ENCODE measurements around the gene LRP1B.

Gene LRP1B

DNA sequence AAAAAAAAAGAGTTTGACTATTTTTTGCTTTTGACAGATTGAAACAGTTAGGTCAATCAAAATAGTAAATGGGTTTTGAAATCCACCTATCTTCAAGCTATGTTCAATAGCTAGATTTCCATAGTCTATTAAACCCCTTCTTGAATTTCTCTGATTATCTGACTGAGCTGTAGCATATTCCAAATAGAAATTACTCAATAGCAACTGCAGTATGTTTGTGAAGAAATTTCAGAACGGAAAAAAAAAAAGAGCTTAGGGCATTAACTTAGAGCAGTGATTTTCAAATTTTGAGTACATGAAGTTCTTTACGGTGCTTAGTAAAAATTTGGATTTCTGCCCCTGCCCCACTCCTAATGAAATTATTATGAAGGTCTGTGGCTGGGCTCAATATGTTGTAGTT is 432.3 kb downstream of the LRP1B start:
- FAIRE-seq, result no peak
- DNase-seq (ENCODE audit: low spot score), result no peak

DNA sequence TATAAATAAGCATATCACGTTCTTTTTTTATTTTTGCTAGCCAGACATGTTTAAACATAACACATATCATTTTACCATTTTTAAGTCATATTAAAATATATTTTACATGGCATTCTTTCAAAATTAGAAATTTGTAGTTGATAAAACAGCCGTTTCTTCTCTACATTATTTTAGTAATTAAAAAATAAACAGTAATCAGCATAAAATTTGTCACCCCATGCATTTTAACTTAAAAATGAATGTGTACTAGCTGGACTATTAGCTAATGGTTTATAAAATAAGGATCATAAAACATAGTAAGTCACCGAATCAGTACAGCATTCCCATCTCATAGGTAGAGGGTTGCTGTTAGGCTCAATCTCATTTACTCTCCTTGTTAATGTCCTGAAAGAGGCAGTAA is 433.8 kb downstream of the LRP1B start:
- no peak for FAIRE-seq
- DNase-seq (ENCODE audit: low spot score), result no peak

DNA sequence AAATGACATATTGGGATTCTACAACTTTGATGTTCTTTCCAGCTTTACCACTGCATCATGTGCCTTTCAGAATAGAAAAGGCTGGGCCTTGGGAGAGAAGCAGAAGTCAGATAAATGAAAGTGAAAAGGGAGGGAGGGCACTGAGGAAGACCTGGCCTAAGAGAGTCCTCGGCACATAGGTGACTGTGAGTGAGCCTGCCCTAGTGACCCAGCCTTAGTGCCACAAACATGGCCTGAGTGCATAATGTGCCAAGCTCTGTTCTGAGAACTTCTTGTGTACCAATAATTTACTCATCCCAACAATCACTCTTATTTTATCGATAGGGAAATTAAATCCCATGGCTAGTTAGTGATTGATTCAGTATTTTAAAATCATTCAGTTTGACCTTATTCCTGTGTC is 436.6 kb downstream of the LRP1B start:
- no peak for FAIRE-seq
- no peak for DNase-seq (ENCODE audit: low spot score)

GRCh38 chr2:141692829-141693228 is 438.0 kb downstream of the LRP1B start:
- DNase-seq (ENCODE audit: low spot score), result no peak
- no peak for FAIRE-seq

- DNase-seq (ENCODE audit: low spot score), result no peak
- no peak for FAIRE-seq
Observed at GRCh38 chr2:141676139-141676538, 454.7 kb downstream of the LRP1B start.

- DNase-seq (ENCODE audit: low spot score) (no peak), FAIRE-seq (no peak)
Observed at GRCh38 chr2:141666191-141666590, 464.6 kb downstream of the LRP1B start.

DNA sequence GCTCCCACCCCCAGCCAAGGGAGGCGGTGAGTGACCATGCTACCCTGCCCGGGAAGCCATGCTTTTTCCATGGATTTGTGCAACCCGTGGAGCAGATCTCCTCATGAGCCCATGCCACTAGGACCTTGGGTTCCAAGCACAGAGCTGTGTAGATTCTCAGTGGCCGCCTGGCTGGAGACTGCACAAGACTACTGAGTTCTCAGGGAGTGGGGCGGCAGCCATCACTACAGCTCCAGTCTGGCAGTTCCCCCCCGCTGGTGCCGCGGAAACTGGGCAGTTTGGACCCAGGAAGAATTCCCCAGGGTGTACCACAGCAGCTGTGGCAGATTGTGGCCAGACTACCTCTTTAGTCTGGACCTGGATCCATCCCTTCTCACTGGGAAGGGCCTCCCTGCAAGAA is 470.6 kb downstream of the LRP1B start:
- DNase-seq (ENCODE audit: low spot score) (no peak), FAIRE-seq (no peak)

- no peak for DNase-seq (ENCODE audit: low spot score)
- FAIRE-seq, result no peak
Observed at GRCh38 chr2:141654311-141654710, 476.5 kb downstream of the LRP1B start.

DNA sequence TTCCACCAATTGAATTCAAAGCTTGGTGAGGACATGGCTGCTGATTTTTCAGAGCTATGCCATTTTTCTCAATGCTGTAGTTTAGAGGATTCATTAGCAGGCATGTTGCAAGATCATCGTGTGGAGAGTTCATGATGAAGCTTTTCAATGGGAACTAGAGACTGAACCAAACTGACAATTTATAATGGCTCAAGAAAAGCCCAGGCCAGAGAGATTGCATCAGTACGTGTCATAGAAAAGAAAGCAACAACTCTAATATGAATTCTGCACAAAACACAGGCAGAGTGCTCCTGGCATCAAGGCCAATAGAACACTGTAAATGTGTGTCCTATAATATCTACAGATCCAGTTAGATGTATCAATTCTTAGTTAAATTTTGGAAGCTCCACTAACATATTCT is 477.6 kb downstream of the LRP1B start:
- DNase-seq (ENCODE audit: low spot score) (no peak), FAIRE-seq (no peak)

- DNase-seq (ENCODE audit: low spot score) (no peak), FAIRE-seq (no peak)
Observed at GRCh38 chr2:141652308-141652707, 478.5 kb downstream of the LRP1B start.

DNA sequence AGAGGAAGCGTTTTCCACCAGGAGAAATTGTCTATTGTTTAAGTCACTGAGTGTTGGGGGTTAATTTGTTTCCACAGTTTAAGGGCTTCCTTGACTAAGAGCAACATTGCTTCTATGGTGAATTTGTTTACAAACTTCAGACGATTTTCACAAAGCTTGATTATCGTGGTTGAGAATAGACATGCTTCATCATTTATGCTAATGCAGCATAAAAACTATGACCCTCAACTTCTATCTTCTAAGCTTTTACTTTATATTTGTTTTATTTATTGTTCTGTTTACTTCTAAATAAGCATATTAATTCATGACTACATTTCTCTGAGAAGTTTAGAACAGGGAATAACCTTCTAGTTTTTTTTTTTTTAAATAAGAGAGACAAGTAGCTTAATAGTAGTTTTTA is 483.5 kb downstream of the LRP1B start:
- DNase-seq (ENCODE audit: low spot score) (no peak), FAIRE-seq (no peak)

GRCh38 chr2:141641462-141641861 is 489.4 kb downstream of the LRP1B start:
- no peak for FAIRE-seq
- DNase-seq (ENCODE audit: low spot score), result no peak

- no peak for DNase-seq (ENCODE audit: low spot score)
- FAIRE-seq, result no peak
Observed at GRCh38 chr2:141639809-141640208, 491.0 kb downstream of the LRP1B start.

DNA sequence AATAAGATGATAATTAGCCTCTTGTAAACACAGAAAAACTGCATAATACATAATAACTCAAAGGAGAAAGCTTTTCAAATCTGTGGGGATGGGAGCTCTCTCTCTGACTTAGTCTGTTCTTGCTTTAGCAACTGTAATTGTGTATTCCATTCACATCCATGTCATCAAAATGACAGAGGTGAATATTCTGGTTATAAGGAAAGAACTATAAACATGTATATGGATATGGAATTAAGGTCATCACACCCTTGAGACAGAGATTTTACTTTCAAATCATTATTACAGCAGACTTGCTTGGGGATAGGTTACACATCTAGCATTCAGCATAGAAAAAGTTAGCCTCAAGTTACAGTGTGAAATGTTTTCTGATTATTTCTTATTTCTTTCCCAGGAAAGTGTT is 497.7 kb downstream of the LRP1B start:
- FAIRE-seq, result no peak

DNA sequence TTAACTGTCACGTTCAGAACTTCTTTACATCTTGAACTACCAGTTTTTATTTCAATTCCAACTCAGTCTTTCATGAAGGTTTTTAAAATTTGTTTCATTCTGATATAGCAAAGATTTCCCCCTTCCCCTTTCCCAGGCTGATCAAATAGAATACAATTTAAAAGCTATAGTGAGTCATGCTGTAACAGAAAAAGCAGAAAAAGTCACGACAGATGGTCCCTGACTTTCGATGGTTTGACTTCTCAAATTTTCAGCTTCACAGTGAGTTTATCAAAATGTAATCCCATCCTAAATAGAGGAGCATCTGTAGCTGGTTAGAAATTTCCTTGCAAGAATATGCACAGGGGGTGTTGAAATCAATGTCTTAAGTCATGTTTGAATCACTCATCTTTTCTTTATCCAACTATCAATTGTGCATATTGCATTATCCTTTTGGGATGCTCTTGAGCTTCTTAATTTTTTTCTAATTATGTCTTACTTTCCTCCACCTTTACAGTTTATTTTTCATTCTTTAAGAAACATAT is 500.3 kb downstream of the LRP1B start:
- no peak for FAIRE-seq
- no peak for DNase-seq (ENCODE audit: low spot score)

More for the DNA sequence above, 497.7 kb downstream of the LRP1B start:
- no peak for DNase-seq (ENCODE audit: low spot score)

- FAIRE-seq (no peak), DNase-seq (ENCODE audit: low spot score) (no peak)
Observed at GRCh38 chr2:141620372-141620771, 510.4 kb downstream of the LRP1B start.

DNA sequence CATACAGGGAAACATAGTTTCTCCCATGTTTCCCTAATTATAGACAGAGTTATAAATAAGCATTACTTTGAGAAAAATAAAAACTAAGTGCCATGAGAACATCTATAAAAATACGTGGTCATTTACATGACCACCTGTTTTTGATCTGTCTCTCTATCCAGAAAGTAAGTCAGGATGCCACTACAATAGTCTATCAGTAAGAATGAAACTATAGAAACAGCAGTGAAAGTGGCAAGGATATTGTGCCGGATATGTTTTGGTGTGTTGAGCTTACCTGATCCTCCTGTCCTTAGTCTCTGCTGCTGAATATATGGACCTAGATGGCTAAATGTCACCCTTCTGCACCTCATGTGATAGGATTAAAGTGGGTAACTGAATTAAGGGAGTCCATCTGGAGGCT is 512.4 kb downstream of the LRP1B start:
- no peak for DNase-seq (ENCODE audit: low spot score)

GRCh38 chr2:141611981-141612380 is 518.8 kb downstream of the LRP1B start:
- FAIRE-seq, result no peak
- no peak for DNase-seq (ENCODE audit: low spot score)

More for the DNA sequence above, 512.4 kb downstream of the LRP1B start:
- no peak for FAIRE-seq

- no peak for DNase-seq (ENCODE audit: low spot score)
- FAIRE-seq, result no peak
Observed at GRCh38 chr2:141611176-141611571, 519.6 kb downstream of the LRP1B start.

DNA sequence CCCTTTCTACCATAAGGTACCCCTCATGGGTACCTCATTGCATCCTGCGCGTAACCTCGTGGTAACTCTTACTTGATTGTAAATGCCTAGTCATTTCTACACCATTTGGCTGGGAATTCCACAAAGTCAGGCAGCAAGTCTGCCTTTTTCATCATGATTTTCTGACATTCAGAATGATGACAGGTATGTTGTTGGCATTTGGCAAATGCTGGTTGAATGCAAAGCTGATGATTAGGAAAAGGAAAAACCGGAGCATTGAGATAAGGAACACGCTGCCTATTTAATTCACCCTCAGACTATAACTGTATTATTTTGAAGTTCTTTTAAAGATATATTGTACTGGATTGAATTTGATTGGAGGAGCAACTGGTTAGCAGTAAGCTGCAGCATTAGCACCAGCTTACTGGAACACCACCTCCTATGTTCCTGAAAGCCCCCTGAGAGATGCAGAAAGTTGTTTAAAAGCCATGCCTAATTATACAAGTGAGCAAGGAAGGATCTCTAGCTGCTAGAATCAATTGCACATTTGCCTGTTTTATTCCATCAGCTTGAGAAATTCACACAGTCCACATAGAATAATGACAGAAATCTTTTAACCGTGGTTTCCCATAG is 520.1 kb downstream of the LRP1B start:
- FAIRE-seq, result no peak
- DNase-seq (ENCODE audit: low spot score), result no peak

GRCh38 chr2:141605163-141605562 is 525.7 kb downstream of the LRP1B start:
- DNase-seq (ENCODE audit: low spot score) (no peak), FAIRE-seq (no peak)

DNA sequence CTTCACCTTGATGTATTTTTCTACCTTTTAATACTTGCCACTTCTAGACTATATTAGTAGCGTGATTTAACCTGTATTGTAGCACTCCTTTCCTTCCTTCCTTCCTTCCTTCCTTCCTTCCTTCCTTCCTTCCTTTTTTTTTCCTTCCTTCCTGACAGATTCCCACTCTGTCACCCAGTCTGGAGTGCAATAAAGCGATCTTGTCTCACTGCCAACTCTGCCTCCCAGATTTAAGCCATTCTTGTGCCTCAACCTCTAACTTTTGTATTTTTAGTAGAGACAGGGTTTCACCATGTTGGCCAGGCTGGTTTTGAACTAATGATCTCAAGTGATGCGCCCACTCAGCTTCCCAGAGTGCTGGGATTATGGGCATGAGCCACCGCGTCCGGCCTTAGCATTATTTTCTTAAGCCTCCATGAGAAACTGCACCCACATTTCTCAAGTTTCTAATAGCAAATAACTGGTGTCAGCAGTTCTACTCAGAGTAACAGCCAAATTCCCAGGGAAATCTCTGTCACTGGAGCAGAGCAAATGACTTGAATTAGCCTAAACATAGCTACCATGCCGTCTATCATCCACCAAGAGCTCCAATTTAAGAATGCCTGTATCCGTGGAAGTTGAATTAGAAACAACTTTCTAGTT is 529.2 kb downstream of the LRP1B start:
- DNase-seq (ENCODE audit: low spot score) (no peak), FAIRE-seq (no peak)

GRCh38 chr2:141599721-141600120 is 531.1 kb downstream of the LRP1B start:
- FAIRE-seq (no peak), DNase-seq (ENCODE audit: low spot score) (no peak)
